H1 (cell line): Measurements from ENCODE around the gene ESCO1. TPM values are rescaled to one million over a fixed set of nuclear protein-coding genes. Genes with fewer than 3 reads are reported as not detected.
A peak's percentile ranks its signal among the peaks of the same experiment; 100 is the strongest.

ENCODE experiments used
- CBX5 ChIP-seq: fragments of 300-800, 300-1000 bp; sonication (generic); IDR thresholded peaks from 2 replicates; pipeline ENCODE4 v1.7.1; 2016; ENCODE audit warnings: antibody characterized with exemption, low read length, low read depth
- CTCF ChIP-seq, 3 experiments: IDR thresholded peaks; 1 replicate in 2 of 3; 2 replicates in 1 of 3; pipeline versions ENCODE4 v1.5.1 to v1.6.1; 2011; ENCODE audit warnings: low read length in 3 of 3, mild to moderate bottlenecking in 3 of 3, inconsistent platforms in 2 of 3, low read depth in 1 of 3, moderate library complexity in 1 of 3; ENCODE audit not compliant: insufficient read depth in 1 of 3; ENCODE audit errors: control extremely low read depth in 1 of 3
- RAD21 ChIP-seq, 2 experiments: IDR thresholded peaks in 1 of 2; conservative IDR thresholded peaks in 1 of 2; 2 replicates each; pipeline ENCODE4 v1.6.1; 2011; ENCODE audit warnings: low read depth in 2 of 2, low read length in 2 of 2, improper control_type of control experiment in 1 of 2, inconsistent platforms in 1 of 2, mild to moderate bottlenecking in 1 of 2, moderate library complexity in 1 of 2
- SIN3A ChIP-seq, 2 experiments: IDR thresholded peaks in 1 of 2; conservative IDR thresholded peaks in 1 of 2; 2 replicates each; pipeline ENCODE4 v1.6.1; 2011 to 2012; ENCODE audit warnings: low read length in 2 of 2, improper control_type of control experiment in 1 of 2, low read depth in 1 of 2, mild to moderate bottlenecking in 1 of 2
- polyA plus RNA-seq, 7 experiments: library from polyadenylated mRNA; depleted of rRNA in 3 of 7; stranded (reverse) in 5 of 7; unstranded in 2 of 7; fragments of >200 nt in 5 of 7; fragments of 200-250 nt in 2 of 7; gene quantifications; 1 replicate in 5 of 7; 2 replicates in 1 of 7; 4 replicates in 1 of 7; pipeline versions ENCODE4 v1.2.1 to v1.2.3, GENCODE V29; 2011 to 2013; ENCODE audit warnings: missing spikeins in 2 of 7, mixed read lengths in 2 of 7
- total RNA-seq: library from RNA; stranded (reverse); fragmentation: NEBNext Ultra II Directional; extraction: Animal tissue kit (Norgen Biotek cat#: 25700); gene quantifications from 2 replicates; pipeline ENCODE4 v1.2.1, GENCODE V29; 2021

The ESCO1 gene
- total and polyA plus RNA-seq, 2 of the 8 experiments (the other 6 are each of a cell fraction or from before 2014, with no cell fraction given), result 5.8 to 48.3 TPM

- TF ChIP-seq CTCF (IDR thresholded peaks at IDR 0.05; ENCODE audit: control extremely low read depth in 1 of 3, insufficient read depth in 1 of 3, low read depth in 1 of 3, low read length in 3 of 3) (peak in 1 of 3 experiments; percentile 11; a peak in 1 of 4 replicates), RAD21 (IDR thresholded peaks at IDR 0.05 in 1 of 2, conservative IDR thresholded peaks at IDR 0.05 in 1 of 2; ENCODE audit: low read depth in 2 of 2, low read length in 2 of 2) (peak; percentile 29 to 41; a peak in 3 of 4 replicates), CBX5 (no peak), SIN3A (conservative IDR thresholded peaks at IDR 0.05 in 1 of 2, IDR thresholded peaks at IDR 0.05 in 1 of 2; ENCODE audit: low read depth in 1 of 2, low read length in 2 of 2) (no peak)
Measured at GRCh38 chr18:21509062-21509461, 91.4 kb downstream of the ESCO1 start (continued).
